HCT116 (cell line): ENCODE measurements around the gene ETV4. TPM values are rescaled to one million over a fixed set of nuclear protein-coding genes. Genes with fewer than 3 reads are reported as not detected.

Experiments
- ATAC-seq: fragments of 200-7000 bp; cut with Tn5 transposase; 2 replicates; pipeline ENCODE4 v1.9.1; 2020; ENCODE audit warnings: mild to moderate bottlenecking, moderate library complexity
- BruUV-seq: library from RNA; stranded (reverse); fragments of 400-500 nt; replicated peaks from 2 replicates; lab custom pipeline; 2021; lab: Mats Ljungman, UMichigan
- CTCF ChIA-PET: fragments of 300-600 bp; sonication (Branson Sonifier 250); formaldehyde crosslinking; loops from one replicate; lab custom pipeline; 2021; ENCODE audit warnings: antibody characterized with exemption; lab: Charles Lee
- POLR2A ChIA-PET: fragments of 300-600, 350-600 bp; sonication (Branson Sonifier 250); formaldehyde crosslinking; loops from one replicate; lab custom pipeline; 2021; ENCODE audit warnings: antibody characterized with exemption; lab: Charles Lee
- RAD21 ChIA-PET, 2 experiments: fragments of 300-600 bp; sonication (Branson Sonifier 250); formaldehyde crosslinking; loops; one replicate each; lab custom pipeline; 2023; ENCODE audit warnings: low total read pairs in 2 of 2; ENCODE audit not compliant: uncharacterized antibody in 2 of 2, unreplicated experiment in 2 of 2, low non-redundant PET in 1 of 2; lab: Charles Lee
- DNase-seq: peaks from one replicate; pipeline ENCODE4 v3.0.0-alpha.2; 2010; ENCODE audit warnings: low read depth, low spot score
- H2AFZ ChIP-seq: fragments of 200-600 bp; shearing (Covaris generic), sonication (generic); 2 replicates; pipeline ENCODE4 v1.6.1; 2017; ENCODE audit warnings: low read depth, mixed run types, mixed read lengths, antibody characterized with exemption, low read length; ENCODE audit not compliant: poor library complexity, severe bottlenecking
- H3K27ac ChIP-seq: 2 replicates; pipeline ENCODE4 v1.5.1; 2012; ENCODE audit warnings: low read depth, low read length
- H3K27me3 ChIP-seq: fragments of 200-600 bp; sonication (generic); 2 replicates; pipeline ENCODE4 v1.6.1; 2016; ENCODE audit warnings: mixed run types, low read length, mixed read lengths; ENCODE audit not compliant: insufficient read depth
- H3K36me3 ChIP-seq, 2 experiments: fragments of 200-500 bp in 1 of 2; fragments of 200-600 bp in 1 of 2; sonication (Bioruptor generic) in 1 of 2; sonication (generic) in 1 of 2; 2 replicates each; pipeline versions ENCODE4 v1.5.1 to v1.6.1; 2014 to 2016; ENCODE audit warnings: low read length in 2 of 2, inconsistent platforms in 1 of 2, mixed read lengths in 1 of 2, mixed run types in 1 of 2; ENCODE audit not compliant: insufficient read depth in 2 of 2, control insufficient read depth in 1 of 2
- H3K4me1 ChIP-seq, 2 experiments: fragments of 200-600 bp in 1 of 2; sonication (generic) in 1 of 2; 2 replicates each; pipeline versions ENCODE4 v1.5.1 to v1.6.1; 2012 to 2017; ENCODE audit warnings: low read length in 2 of 2, inconsistent platforms in 1 of 2, mild to moderate bottlenecking in 1 of 2, mixed read lengths in 1 of 2, mixed run types in 1 of 2, moderate library complexity in 1 of 2; ENCODE audit not compliant: insufficient read depth in 2 of 2, control insufficient read depth in 1 of 2
- H3K4me2 ChIP-seq: fragments of 200-600 bp; sonication (generic); 2 replicates; pipeline ENCODE4 v1.6.1; 2017; ENCODE audit warnings: mixed run types, low read length, mixed read lengths
- H3K4me3 ChIP-seq, 2 experiments: fragments of 200-600 bp in 1 of 2; sonication (generic) in 1 of 2; replicated peaks in 1 of 2; 2 replicates each; pipeline ENCODE4 v1.5.1; 2011 to 2016; ENCODE audit warnings: low read length in 2 of 2, control low read depth in 1 of 2, low read depth in 1 of 2, mild to moderate bottlenecking in 1 of 2, mixed read lengths in 1 of 2, mixed run types in 1 of 2
- H3K79me2 ChIP-seq: fragments of 200-600 bp; sonication (generic); 2 replicates; pipeline ENCODE4 v1.6.1; 2017; ENCODE audit warnings: mild to moderate bottlenecking, mixed run types, low read length, moderate library complexity, mixed read lengths; ENCODE audit not compliant: insufficient read depth
- H3K9ac ChIP-seq: fragments of 200-600 bp; sonication (generic); 2 replicates; pipeline ENCODE4 v1.6.1; 2016; ENCODE audit warnings: low read length, mixed read lengths
- H3K9me2 ChIP-seq: fragments of 200-600 bp; sonication (generic), shearing (Covaris generic); 2 replicates; pipeline ENCODE4 v1.6.1; 2017; ENCODE audit warnings: mixed run types, mild to moderate bottlenecking, moderate library complexity; ENCODE audit not compliant: insufficient read depth
- H3K9me3 ChIP-seq, 2 experiments: fragments of 200-500 bp in 1 of 2; fragments of 200-600 bp in 1 of 2; sonication (Bioruptor generic) in 1 of 2; sonication (generic) in 1 of 2; 2 replicates each; pipeline ENCODE4 v1.6.1; 2014 to 2017; ENCODE audit warnings: low read length in 2 of 2, mixed read lengths in 2 of 2, inconsistent platforms in 1 of 2, low read depth in 1 of 2, mild to moderate bottlenecking in 1 of 2, mixed run types in 1 of 2, moderate library complexity in 1 of 2; ENCODE audit not compliant: control insufficient read depth in 1 of 2, insufficient read depth in 1 of 2
- H4K20me1 ChIP-seq: fragments of 200-600 bp; sonication (generic), shearing (Covaris generic); 2 replicates; pipeline ENCODE4 v1.6.1; 2017; ENCODE audit warnings: mixed run types, mild to moderate bottlenecking, moderate library complexity; ENCODE audit not compliant: insufficient read depth
- CBX3 ChIP-seq: IDR thresholded peaks from 2 replicates; pipeline ENCODE4 v1.6.1; 2012; ENCODE audit warnings: low read depth
- CEBPB ChIP-seq: IDR thresholded peaks from 2 replicates; pipeline ENCODE4 v1.6.1; 2012; ENCODE audit warnings: low read depth
- EGR1 ChIP-seq: IDR thresholded peaks from 2 replicates; pipeline ENCODE4 v1.6.1; 2012; ENCODE audit warnings: low read depth
- ELF1 ChIP-seq: IDR thresholded peaks from 2 replicates; pipeline ENCODE4 v1.6.1; 2012; ENCODE audit warnings: low read depth, borderline replicate concordance
- EZH2 ChIP-seq: fragments of 200-600 bp; sonication (generic); IDR thresholded peaks from 2 replicates; pipeline ENCODE4 v1.6.1; 2017; ENCODE audit warnings: antibody characterized with exemption, mixed run types
- FOSL1 ChIP-seq: IDR thresholded peaks from 2 replicates; pipeline ENCODE4 v1.6.1; 2012; ENCODE audit warnings: low read depth
- REST ChIP-seq: IDR thresholded peaks from 2 replicates; pipeline ENCODE4 v1.6.1; 2012; ENCODE audit warnings: low read depth
- SRF ChIP-seq: IDR thresholded peaks from 2 replicates; pipeline ENCODE4 v1.6.1; 2012; ENCODE audit warnings: low read depth
- TCF7L2 ChIP-seq: IDR thresholded peaks from 2 replicates; pipeline ENCODE4 v1.7.0; 2011; ENCODE audit warnings: borderline replicate concordance, inconsistent platforms; ENCODE audit not compliant: insufficient read depth, insufficient read length; ENCODE audit errors: extremely low read depth
- ZNF274 ChIP-seq: fragments of 200-500 bp; sonication (Bioruptor generic); IDR thresholded peaks from 2 replicates; pipeline ENCODE4 v1.6.1; 2014; ENCODE audit warnings: mild to moderate bottlenecking, low read depth, low read length, inconsistent platforms
- intact Hi-C: fragments of 100-400 bp; cut with micrococcal nuclease; formaldehyde crosslinking; loops from 2 replicates; pipeline ENCODE4 v1.10.0; 2022
- total RNA-seq: library from RNA; stranded (reverse); gene quantifications from one replicate; pipeline ENCODE4 v1.2.1, GENCODE V29; 2021; ENCODE audit not compliant: unreplicated experiment
- TF ChIP-seq, protein P1 (sequence below), 3 experiments: fragments of 200-600 bp in 1 of 3; sonication (generic) in 1 of 3; IDR thresholded peaks in 2 of 3; conservative IDR thresholded peaks in 1 of 3; 2 replicates each; pipeline ENCODE4 v1.5.1; 2012 to 2017; ENCODE audit warnings: low read depth in 2 of 3, low read length in 2 of 3, antibody characterized with exemption in 1 of 3, borderline replicate concordance in 1 of 3, control low read depth in 1 of 3, mild to moderate bottlenecking in 1 of 3, mixed read lengths in 1 of 3, mixed run types in 1 of 3, moderate library complexity in 1 of 3; ENCODE audit not compliant: insufficient read depth in 1 of 3
- TF ChIP-seq, protein P2 (sequence below): IDR thresholded peaks from 2 replicates; pipeline ENCODE4 v1.6.1; 2011; ENCODE audit warnings: mild to moderate bottlenecking, low read length, moderate library complexity; ENCODE audit not compliant: insufficient replicate concordance; ENCODE audit errors: extremely low read depth

Gene ETV4
- total RNA-seq, 1 experiment from 2014 or later: 51.5 TPM

DNA sequence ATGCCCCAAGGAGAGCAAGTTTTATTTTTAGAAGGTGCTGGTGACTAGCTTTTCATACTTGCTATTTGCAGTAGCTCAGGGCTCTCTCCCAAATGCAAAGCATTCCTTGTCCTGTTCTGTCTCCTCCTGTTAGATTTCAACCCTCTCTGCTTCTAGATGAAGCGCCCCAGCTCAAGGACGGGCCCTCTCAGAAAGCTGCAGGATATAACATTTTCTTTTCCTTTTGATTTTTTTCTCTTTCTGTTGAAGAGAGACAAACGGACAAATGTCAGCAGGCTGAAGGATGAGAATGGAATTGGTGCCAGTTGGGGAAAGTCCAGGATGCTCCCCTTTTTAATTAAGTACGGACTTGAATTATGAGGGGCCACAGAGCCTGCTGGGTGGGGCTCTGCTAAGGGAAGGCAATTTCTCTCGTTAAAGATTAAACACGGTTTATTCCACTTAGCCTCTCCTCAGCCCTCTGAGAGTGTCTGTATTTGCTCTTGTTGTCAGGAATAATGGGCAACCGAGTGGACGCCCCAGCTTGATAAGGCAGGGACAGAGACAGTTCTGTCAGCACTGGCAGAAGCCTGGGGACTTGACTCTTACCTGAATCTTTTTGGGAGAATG is 6.2 kb upstream of the ETV4 start:
- Histone ChIP-seq H3K27ac (no peak overlapping the region), H3K9me3 (no peaks in the 10 kb centered on the region)
- TF ChIP-seq SRF (no peak), EZH2 (no peak), ZNF274 (no peak)
- TF ChIP-seq, protein P1, sequence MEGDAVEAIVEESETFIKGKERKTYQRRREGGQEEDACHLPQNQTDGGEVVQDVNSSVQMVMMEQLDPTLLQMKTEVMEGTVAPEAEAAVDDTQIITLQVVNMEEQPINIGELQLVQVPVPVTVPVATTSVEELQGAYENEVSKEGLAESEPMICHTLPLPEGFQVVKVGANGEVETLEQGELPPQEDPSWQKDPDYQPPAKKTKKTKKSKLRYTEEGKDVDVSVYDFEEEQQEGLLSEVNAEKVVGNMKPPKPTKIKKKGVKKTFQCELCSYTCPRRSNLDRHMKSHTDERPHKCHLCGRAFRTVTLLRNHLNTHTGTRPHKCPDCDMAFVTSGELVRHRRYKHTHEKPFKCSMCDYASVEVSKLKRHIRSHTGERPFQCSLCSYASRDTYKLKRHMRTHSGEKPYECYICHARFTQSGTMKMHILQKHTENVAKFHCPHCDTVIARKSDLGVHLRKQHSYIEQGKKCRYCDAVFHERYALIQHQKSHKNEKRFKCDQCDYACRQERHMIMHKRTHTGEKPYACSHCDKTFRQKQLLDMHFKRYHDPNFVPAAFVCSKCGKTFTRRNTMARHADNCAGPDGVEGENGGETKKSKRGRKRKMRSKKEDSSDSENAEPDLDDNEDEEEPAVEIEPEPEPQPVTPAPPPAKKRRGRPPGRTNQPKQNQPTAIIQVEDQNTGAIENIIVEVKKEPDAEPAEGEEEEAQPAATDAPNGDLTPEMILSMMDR (IDR thresholded peaks at IDR 0.05 in 2 of 3, conservative IDR thresholded peaks at IDR 0.05 in 1 of 3; ENCODE audit: borderline replicate concordance in 1 of 3, insufficient read depth in 1 of 3, low read depth in 2 of 3, low read length in 2 of 3): no peak
- TF ChIP-seq, all 23 proteins: peak for 0
- ChIA-PET POLR2A (no interaction called here), RAD21 (no interaction called here), CTCF (interaction anchor here (1.4 kb wide), 1 partner anchor 121 kb away, joined by 5 read pairs; no protein-coding TSS in a partner anchor)
- no peaks in the 10 kb centered on the region for H4K20me1 ChIP-seq
- no peaks in the 10 kb centered on the region for H3K79me2 ChIP-seq
- H3K4me2 ChIP-seq: no peak overlapping the region
- H3K4me1 ChIP-seq: peaks cover 8 to 22% of the 10 kb centered on the region in 2 experiments
- H3K4me3 ChIP-seq: no peak overlapping the region
- H3K36me3 ChIP-seq: no peaks in the 10 kb centered on the region
- no TSS peak for BruUV-seq
- DNase-seq: no peak
- H3K9ac ChIP-seq: no peak overlapping the region
- no peaks in the 10 kb centered on the region for H3K27me3 ChIP-seq
- no peak for ATAC-seq
- intact Hi-C loops: no loop called here
- H2AFZ ChIP-seq: no peak overlapping the region
- H3K9me2 ChIP-seq: no peaks in the 10 kb centered on the region

- H3K9ac ChIP-seq: no peak overlapping the region
- H3K4me1 ChIP-seq: peaks cover 6 to 19% of the 10 kb centered on the region in 2 experiments
- ChIA-PET RAD21 (no interaction called here), CTCF (no interaction called here), POLR2A (no interaction called here)
- H3K9me3 ChIP-seq: no peaks in the 10 kb centered on the region
- H2AFZ ChIP-seq: no peak overlapping the region
- no peaks in the 10 kb centered on the region for H3K9me2 ChIP-seq
- BruUV-seq: no TSS peak
- no peaks in the 10 kb centered on the region for H3K27me3 ChIP-seq
- H3K36me3 ChIP-seq: no peaks in the 10 kb centered on the region
- no peak for DNase-seq
- intact Hi-C loops: no loop called here
- H4K20me1 ChIP-seq: no peaks in the 10 kb centered on the region
- no peak overlapping the region for H3K27ac ChIP-seq
- ATAC-seq: no peak
- H3K79me2 ChIP-seq: no peaks in the 10 kb centered on the region
- no peak overlapping the region for H3K4me2 ChIP-seq
- H3K4me3 ChIP-seq: no peak overlapping the region
- TF ChIP-seq FOSL1 (no peak), TCF7L2 (no peak), SRF (no peak), ELF1 (no peak), CEBPB (no peak), EGR1 (no peak), REST (no peak), CBX3 (no peak), ZNF274 (no peak)
- TF ChIP-seq, protein P2, sequence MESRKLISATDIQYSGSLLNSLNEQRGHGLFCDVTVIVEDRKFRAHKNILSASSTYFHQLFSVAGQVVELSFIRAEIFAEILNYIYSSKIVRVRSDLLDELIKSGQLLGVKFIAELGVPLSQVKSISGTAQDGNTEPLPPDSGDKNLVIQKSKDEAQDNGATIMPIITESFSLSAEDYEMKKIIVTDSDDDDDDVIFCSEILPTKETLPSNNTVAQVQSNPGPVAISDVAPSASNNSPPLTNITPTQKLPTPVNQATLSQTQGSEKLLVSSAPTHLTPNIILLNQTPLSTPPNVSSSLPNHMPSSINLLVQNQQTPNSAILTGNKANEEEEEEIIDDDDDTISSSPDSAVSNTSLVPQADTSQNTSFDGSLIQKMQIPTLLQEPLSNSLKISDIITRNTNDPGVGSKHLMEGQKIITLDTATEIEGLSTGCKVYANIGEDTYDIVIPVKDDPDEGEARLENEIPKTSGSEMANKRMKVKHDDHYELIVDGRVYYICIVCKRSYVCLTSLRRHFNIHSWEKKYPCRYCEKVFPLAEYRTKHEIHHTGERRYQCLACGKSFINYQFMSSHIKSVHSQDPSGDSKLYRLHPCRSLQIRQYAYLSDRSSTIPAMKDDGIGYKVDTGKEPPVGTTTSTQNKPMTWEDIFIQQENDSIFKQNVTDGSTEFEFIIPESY: no peak
Measured at GRCh38 chr17:43550754-43551153, 4.6 kb upstream of the ETV4 start.
